Tibial artery (tissue), 4 donors: Measurements from ENCODE around the gene CCDC159.

ENCODE experiments used
- DNase-seq, 2 donors: peaks; one replicate each; pipeline ENCODE4 v3.0.0-alpha.2; 2019
- H3K27ac ChIP-seq, 2 donors: fragments of 200-600 bp; sonication (generic) in 1 of 2; 1 replicate in 1 of 2; 2 replicates in 1 of 2; pipeline ENCODE4 v1.5.1; 2018 to 2019; ENCODE audit warnings: mild to moderate bottlenecking in 1 of 2
- H3K27me3 ChIP-seq, 2 donors: fragments of 200-600 bp; sonication (generic) in 1 of 2; one replicate each; pipeline versions ENCODE4 v1.5.1 to v1.6.0; 2016 to 2019
- H3K36me3 ChIP-seq, 3 donors: fragments of 200-600 bp; sonication (generic) in 2 of 3; one replicate each; pipeline ENCODE4 v1.5.1; 2016 to 2019; ENCODE audit warnings: mild to moderate bottlenecking in 2 of 3
- H3K4me1 ChIP-seq, 4 donors: fragments of 200-600 bp; sonication (generic) in 2 of 4; 1 replicate in 3 of 4; 2 replicates in 1 of 4; pipeline ENCODE4 v1.5.1; 2016 to 2019
- H3K4me3 ChIP-seq, 2 donors: fragments of 200-600 bp; sonication (generic) in 1 of 2; 1 replicate in 1 of 2; 2 replicates in 1 of 2; pipeline ENCODE4 v1.5.1; 2018 to 2019; ENCODE audit warnings: mild to moderate bottlenecking in 2 of 2
- H3K9me3 ChIP-seq, 3 donors: fragments of 200-600 bp; sonication (generic) in 1 of 3; one replicate each; pipeline ENCODE4 v1.5.1; 2016 to 2019
- intact Hi-C: fragments of 100-400 bp; cut with DNase I; formaldehyde crosslinking; loops from one replicate; pipeline ENCODE4 v1.15.0; 2023; ENCODE audit warnings: low total_unique reads
- TF ChIP-seq, protein P1 (sequence below), 2 experiments: fragments of 200-600 bp in 1 of 2; fragments of 450-650 bp in 1 of 2; IDR thresholded peaks; one replicate each; pipeline ENCODE4 v1.5.1; 2017 to 2019; ENCODE audit warnings: antibody characterized with exemption in 2 of 2, mild to moderate bottlenecking in 1 of 2, moderate library complexity in 1 of 2

CCDC159 gene

DNA sequence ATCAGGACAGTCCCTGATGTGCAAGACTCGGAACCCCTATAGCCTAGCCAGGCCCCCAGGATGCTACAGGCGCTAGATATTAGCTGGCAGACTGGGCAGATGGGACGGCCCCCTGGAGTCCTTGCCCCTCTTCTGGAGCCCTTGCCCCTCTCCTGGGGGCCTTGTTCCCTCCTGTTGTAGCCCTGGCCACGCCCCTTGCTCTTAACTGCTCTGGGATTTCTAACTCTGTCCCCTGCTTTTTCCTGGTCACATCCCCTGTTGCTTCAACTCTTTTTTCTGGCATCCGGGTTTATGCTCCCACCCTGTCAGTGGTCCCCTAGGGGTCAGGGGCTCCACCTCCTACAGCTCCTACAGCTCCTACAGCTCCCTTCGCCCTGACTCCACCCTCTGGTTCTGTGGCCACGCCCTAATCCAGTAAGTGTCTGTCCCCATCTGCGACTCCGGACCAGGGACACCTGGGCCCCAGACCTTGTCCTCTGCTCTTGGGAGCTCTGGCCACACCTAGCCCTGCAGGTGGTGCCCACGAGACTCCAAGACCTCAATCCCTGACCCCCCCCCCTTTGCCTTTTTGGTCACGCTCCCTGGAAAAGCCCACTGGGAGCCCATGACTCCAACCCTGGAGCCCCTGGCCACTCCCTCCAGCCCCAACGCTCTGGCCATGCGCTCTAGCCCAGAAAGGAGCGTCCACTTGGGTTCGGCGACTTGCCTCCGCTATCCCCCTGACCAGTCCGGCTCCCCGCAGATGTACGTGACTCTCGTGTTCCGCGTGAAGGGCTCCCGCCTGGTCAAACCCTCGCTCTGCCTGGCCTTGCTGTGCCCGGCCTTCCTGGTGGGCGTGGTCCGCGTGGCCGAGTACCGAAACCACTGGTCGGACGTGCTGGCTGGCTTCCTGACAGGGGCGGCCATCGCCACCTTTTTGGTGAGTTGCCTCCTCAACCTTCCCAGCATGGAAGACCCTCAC lies 15.7 kb downstream of the CCDC159 start:
- H3K9me3 ChIP-seq, result no peaks in the 10 kb centered on the region
- DNase-seq, result no peak
- intact Hi-C loops, result no loop called here
- H3K27me3 ChIP-seq, result no peaks in the 10 kb centered on the region
- no peak overlapping the region for H3K4me3 ChIP-seq
- H3K4me1 ChIP-seq, result no peaks in the 10 kb centered on the region
- no peak overlapping the region for H3K27ac ChIP-seq
- peaks cover 0 to 88% (median 43%) of the 10 kb centered on the region in 3 donors for H3K36me3 ChIP-seq
- TF ChIP-seq, protein P1, sequence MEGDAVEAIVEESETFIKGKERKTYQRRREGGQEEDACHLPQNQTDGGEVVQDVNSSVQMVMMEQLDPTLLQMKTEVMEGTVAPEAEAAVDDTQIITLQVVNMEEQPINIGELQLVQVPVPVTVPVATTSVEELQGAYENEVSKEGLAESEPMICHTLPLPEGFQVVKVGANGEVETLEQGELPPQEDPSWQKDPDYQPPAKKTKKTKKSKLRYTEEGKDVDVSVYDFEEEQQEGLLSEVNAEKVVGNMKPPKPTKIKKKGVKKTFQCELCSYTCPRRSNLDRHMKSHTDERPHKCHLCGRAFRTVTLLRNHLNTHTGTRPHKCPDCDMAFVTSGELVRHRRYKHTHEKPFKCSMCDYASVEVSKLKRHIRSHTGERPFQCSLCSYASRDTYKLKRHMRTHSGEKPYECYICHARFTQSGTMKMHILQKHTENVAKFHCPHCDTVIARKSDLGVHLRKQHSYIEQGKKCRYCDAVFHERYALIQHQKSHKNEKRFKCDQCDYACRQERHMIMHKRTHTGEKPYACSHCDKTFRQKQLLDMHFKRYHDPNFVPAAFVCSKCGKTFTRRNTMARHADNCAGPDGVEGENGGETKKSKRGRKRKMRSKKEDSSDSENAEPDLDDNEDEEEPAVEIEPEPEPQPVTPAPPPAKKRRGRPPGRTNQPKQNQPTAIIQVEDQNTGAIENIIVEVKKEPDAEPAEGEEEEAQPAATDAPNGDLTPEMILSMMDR (IDR thresholded peaks at IDR 0.05), result no peak

DNA sequence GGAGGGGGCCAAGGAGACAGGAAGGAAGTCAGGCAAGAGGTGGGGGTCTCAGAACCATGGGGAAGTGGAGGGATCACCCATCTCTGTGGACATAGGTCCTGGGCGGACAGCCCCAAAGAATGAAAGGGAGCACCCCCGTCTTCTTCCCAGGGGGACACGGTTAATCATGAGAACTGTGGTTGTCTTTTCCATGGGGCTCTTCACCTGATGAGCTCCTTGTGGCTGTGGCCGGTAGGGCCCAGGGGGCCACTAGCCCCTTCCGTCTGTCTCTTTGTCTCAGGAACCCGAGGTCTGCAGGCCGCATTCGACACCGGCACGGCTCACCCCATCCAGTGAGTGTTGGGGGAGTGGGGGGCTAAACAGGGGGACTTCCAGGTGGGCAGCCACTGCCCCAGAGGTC lies 17.6 kb downstream of the CCDC159 start:
- Histone ChIP-seq H3K36me3 (peaks cover 0 to 83% (median 43%) of the 10 kb centered on the region in 3 donors), H3K27ac (no peak overlapping the region), H3K4me3 (no peak overlapping the region), H3K9me3 (no peaks in the 10 kb centered on the region), H3K27me3 (no peaks in the 10 kb centered on the region), H3K4me1 (no peaks in the 10 kb centered on the region)
- intact Hi-C loops, result no loop called here
- TF ChIP-seq, protein P1 (IDR thresholded peaks at IDR 0.05), result no peak
- DNase-seq, result no peak

DNA sequence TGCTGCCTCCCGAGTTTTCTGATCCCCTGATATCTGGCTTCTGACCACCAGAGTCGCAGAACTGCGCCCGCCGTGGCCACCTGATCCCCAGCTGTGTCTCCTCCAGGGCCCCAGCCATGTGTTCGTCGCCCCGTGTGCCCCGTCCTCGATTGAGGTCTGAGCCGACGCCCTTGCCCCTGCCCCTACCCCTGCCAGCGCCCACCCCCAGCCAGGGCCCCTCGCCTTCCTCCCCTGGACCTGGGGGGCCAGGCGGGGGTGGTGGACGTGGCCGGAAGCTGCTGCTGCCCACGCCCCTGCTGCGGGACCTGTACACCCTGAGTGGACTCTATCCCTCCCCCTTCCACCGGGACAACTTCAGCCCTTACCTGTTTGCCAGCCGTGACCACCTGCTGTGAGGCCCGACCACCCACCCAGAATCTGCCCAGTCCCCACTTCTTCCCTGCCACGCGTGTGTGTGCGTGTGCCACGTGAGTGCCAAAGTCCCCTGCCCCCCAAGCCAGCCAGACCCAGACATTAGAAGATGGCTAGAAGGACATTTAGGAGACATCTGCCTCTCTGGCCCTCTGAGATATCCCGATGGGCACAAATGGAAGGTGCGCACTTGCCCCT lies 18.1 kb downstream of the CCDC159 start:
- no peak overlapping the region for H3K4me3 ChIP-seq
- no peaks in the 10 kb centered on the region for H3K9me3 ChIP-seq
- H3K27ac ChIP-seq, result no peak overlapping the region
- no peaks in the 10 kb centered on the region for H3K27me3 ChIP-seq
- intact Hi-C loops, result no loop called here
- no peak for DNase-seq
- peaks cover 0 to 79% (median 40%) of the 10 kb centered on the region in 3 donors for H3K36me3 ChIP-seq
- H3K4me1 ChIP-seq, result no peaks in the 10 kb centered on the region
- TF ChIP-seq, protein P1 (IDR thresholded peaks at IDR 0.05), result no peak

DNA sequence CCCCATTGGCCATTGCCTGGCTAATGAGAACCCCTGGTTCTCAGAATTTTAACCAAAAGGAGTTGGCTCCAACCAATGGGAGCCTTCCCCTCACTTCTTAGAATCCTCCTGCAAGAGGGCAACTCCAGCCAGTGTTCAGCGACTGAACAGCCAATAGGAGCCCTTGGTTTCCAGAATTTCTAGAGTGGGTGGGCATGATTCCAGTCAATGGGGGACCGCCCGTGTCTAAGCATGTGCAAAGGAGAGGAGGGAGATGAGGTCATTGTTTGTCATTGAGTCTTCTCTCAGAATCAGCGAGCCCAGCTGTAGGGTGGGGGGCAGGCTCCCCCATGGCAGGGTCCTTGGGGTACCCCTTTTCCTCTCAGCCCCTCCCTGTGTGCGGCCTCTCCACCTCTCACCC lies 18.6 kb downstream of the CCDC159 start:
- no peak overlapping the region for H3K4me3 ChIP-seq
- intact Hi-C loops, result no loop called here
- H3K9me3 ChIP-seq, result no peaks in the 10 kb centered on the region
- no peak overlapping the region for H3K27ac ChIP-seq
- DNase-seq, result no peak
- TF ChIP-seq, protein P1 (IDR thresholded peaks at IDR 0.05), result no peak
- H3K27me3 ChIP-seq, result no peaks in the 10 kb centered on the region
- peaks cover 0 to 74% (median 35%) of the 10 kb centered on the region in 3 donors for H3K36me3 ChIP-seq
- no peaks in the 10 kb centered on the region for H3K4me1 ChIP-seq

DNA sequence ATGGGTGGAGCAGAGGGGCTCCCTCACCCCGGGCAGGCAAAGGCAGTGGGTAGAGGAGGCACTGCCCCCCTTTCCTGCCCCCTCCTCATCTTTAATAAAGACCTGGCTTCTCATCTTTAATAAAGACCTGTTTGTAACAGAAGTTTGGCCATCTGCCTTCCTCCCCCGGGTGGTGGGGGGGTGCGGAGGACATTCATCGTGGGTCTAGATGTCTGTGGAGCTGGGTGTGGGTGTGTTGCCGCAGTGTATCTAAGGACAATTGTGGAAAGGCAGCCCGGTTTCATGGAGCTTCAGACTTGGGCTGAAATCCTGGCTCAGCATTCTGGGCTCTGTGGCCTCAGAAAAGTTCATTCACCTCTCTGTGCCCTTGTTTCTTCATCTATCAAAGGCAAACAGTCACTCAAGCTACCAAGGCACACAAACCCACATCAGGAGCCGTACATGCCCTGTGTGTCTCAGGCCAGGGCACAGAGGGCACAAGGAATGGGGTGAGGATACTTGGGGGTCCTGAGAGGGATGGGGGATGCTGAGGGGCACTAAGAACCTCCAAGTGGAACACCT lies 19.3 kb downstream of the CCDC159 start:
- peaks cover 0 to 67% (median 34%) of the 10 kb centered on the region in 3 donors for H3K36me3 ChIP-seq

More for the DNA sequence above, 19.3 kb downstream of the CCDC159 start:
- no peak overlapping the region for H3K27ac ChIP-seq
- no peaks in the 10 kb centered on the region for H3K27me3 ChIP-seq
- TF ChIP-seq, protein P1 (IDR thresholded peaks at IDR 0.05), result no peak
- no peak overlapping the region for H3K4me3 ChIP-seq
- no peak for DNase-seq
- intact Hi-C loops, result no loop called here
- no peaks in the 10 kb centered on the region for H3K9me3 ChIP-seq
- no peaks in the 10 kb centered on the region for H3K4me1 ChIP-seq
